ENCODE results near the gene UTP11.

UTP11 gene

DNA sequence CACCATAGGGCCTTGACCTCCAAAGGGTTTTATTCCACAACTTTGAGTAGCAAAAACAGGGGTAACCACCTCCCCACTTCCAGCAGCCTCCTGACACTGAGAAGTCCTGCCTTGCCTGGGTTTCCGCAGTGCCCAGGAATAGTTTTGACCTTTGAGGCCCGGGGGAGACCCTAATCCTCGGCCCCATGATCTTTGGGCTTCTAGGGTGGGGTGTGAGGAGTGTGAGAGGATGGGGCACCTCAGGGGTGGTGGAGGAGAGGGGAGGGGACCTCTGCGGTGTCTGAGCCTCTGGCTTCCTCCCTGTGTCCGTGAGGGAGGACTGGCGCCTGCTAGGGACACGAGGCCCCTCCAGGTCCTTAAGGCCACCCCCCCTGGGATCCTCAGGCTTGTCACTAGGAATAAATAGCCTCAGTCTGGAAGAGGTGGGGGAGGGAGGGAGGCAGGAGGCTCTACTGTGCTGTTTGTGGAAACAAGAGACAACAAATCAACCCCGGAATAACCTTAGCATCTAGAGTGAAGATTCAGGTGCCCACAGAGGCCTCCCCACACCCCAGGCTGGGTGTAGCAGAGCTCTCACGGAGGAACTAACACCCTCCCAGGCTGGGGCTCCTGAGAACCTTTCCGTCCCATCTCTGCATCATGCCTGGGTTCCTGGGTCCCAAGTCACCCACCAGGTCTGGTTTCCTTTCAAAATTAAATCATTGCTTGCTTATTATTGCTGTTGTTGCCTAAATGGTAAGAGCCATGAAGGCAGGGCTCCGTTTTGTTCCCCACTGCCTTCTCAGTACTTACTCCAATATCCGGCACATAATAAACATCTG, 6.3 kb upstream of the UTP11 start:
- TF ChIP-seq ZNF8 (CRISPR knock-in tag; IDR thresholded peaks at IDR 0.05) (no peak), ZNF70 (CRISPR knock-in tag; IDR thresholded peaks at IDR 0.05) (no peak), ARNTL (CRISPR knock-in tag; IDR thresholded peaks at IDR 0.05; ENCODE audit: borderline replicate concordance, low read depth) (no peak), ZNF565 (CRISPR knock-in tag; conservative IDR thresholded peaks at IDR 0.05; ENCODE audit: low read depth) (no peak)
- no peak for ATAC-seq

DNA sequence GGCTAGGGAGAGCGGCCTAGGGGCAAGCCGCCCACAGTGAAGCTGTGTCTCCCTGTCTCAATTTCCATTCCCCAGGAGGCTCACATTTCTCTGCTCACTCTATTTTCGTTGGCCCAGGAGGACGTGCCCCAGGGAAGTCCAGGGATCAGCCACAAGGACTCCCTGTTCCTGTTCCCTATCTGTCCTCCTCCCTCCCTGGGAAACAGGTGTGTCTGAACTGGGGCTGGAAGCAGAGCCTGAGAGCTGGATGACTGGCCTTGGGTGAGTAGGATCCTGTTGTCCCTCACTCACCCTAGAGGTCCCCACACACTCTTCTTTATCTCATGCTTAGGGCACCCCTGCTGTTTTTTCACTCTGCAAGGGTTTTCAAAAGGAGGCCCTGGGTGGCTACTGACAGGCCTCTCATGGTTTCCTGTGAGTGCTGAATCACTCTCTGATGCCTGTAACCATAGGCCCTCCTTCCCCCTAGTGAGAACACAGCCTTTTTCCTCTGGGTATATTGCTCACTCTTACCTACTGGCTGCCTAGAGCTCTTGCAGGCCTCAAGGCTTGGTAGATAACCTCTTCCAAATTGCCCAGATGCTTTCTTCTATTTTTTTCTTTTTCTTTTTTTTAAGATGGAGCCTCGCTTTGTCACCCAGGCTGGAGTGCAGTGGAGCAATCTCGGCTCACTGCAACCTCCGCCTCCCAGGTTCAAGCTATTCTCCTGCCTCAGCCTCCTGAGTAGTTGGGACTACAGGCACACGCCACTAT, 3.3 kb upstream of the UTP11 start:
- ATAC-seq, result no peak
- TF ChIP-seq ESRRG (CRISPR knock-in tag; IDR thresholded peaks at IDR 0.05) (no peak), ZFP30 (CRISPR knock-in tag; IDR thresholded peaks at IDR 0.05) (no peak), ARNTL (CRISPR knock-in tag; IDR thresholded peaks at IDR 0.05; ENCODE audit: borderline replicate concordance, low read depth) (no peak), TOX (CRISPR knock-in tag; IDR thresholded peaks at IDR 0.05; ENCODE audit: borderline replicate concordance) (no peak), ZNF70 (CRISPR knock-in tag; IDR thresholded peaks at IDR 0.05) (no peak), CSDC2 (CRISPR knock-in tag; IDR thresholded peaks at IDR 0.05) (no peak), GLIS3 (CRISPR knock-in tag; IDR thresholded peaks at IDR 0.05) (no peak), ZNF8 (CRISPR knock-in tag; IDR thresholded peaks at IDR 0.05) (no peak), OSR1 (CRISPR knock-in tag; IDR thresholded peaks at IDR 0.05) (no peak), PPARA (CRISPR knock-in tag; IDR thresholded peaks at IDR 0.05; ENCODE audit: borderline replicate concordance) (no peak), ZFP3 (CRISPR knock-in tag; IDR thresholded peaks at IDR 0.05) (no peak), ZC3H10 (CRISPR knock-in tag; IDR thresholded peaks at IDR 0.05) (no peak), BACH2 (CRISPR knock-in tag; IDR thresholded peaks at IDR 0.05; ENCODE audit: borderline replicate concordance) (no peak), RARB (CRISPR knock-in tag; IDR thresholded peaks at IDR 0.05) (no peak), SNAI2 (CRISPR knock-in tag; IDR thresholded peaks at IDR 0.05) (no peak)
- TF ChIP-seq, protein P1, sequence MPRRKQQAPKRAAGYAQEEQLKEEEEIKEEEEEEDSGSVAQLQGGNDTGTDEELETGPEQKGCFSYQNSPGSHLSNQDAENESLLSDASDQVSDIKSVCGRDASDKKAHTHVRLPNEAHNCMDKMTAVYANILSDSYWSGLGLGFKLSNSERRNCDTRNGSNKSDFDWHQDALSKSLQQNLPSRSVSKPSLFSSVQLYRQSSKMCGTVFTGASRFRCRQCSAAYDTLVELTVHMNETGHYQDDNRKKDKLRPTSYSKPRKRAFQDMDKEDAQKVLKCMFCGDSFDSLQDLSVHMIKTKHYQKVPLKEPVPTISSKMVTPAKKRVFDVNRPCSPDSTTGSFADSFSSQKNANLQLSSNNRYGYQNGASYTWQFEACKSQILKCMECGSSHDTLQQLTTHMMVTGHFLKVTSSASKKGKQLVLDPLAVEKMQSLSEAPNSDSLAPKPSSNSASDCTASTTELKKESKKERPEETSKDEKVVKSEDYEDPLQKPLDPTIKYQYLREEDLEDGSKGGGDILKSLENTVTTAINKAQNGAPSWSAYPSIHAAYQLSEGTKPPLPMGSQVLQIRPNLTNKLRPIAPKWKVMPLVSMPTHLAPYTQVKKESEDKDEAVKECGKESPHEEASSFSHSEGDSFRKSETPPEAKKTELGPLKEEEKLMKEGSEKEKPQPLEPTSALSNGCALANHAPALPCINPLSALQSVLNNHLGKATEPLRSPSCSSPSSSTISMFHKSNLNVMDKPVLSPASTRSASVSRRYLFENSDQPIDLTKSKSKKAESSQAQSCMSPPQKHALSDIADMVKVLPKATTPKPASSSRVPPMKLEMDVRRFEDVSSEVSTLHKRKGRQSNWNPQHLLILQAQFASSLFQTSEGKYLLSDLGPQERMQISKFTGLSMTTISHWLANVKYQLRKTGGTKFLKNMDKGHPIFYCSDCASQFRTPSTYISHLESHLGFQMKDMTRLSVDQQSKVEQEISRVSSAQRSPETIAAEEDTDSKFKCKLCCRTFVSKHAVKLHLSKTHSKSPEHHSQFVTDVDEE (CRISPR knock-in tag; IDR thresholded peaks at IDR 0.05), result no peak
- TF ChIP-seq, protein P2, sequence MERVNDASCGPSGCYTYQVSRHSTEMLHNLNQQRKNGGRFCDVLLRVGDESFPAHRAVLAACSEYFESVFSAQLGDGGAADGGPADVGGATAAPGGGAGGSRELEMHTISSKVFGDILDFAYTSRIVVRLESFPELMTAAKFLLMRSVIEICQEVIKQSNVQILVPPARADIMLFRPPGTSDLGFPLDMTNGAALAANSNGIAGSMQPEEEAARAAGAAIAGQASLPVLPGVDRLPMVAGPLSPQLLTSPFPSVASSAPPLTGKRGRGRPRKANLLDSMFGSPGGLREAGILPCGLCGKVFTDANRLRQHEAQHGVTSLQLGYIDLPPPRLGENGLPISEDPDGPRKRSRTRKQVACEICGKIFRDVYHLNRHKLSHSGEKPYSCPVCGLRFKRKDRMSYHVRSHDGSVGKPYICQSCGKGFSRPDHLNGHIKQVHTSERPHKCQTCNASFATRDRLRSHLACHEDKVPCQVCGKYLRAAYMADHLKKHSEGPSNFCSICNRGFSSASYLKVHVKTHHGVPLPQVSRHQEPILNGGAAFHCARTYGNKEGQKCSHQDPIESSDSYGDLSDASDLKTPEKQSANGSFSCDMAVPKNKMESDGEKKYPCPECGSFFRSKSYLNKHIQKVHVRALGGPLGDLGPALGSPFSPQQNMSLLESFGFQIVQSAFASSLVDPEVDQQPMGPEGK (CRISPR knock-in tag; IDR thresholded peaks at IDR 0.05; ENCODE audit: borderline replicate concordance), result no peak
- TF ChIP-seq, protein P3, sequence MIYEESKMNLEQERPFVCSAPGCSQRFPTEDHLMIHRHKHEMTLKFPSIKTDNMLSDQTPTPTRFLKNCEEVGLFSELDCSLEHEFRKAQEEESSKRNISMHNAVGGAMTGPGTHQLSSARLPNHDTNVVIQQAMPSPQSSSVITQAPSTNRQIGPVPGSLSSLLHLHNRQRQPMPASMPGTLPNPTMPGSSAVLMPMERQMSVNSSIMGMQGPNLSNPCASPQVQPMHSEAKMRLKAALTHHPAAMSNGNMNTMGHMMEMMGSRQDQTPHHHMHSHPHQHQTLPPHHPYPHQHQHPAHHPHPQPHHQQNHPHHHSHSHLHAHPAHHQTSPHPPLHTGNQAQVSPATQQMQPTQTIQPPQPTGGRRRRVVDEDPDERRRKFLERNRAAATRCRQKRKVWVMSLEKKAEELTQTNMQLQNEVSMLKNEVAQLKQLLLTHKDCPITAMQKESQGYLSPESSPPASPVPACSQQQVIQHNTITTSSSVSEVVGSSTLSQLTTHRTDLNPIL (CRISPR knock-in tag; IDR thresholded peaks at IDR 0.05; ENCODE audit: low read depth), result no peak
- TF ChIP-seq, protein P4, sequence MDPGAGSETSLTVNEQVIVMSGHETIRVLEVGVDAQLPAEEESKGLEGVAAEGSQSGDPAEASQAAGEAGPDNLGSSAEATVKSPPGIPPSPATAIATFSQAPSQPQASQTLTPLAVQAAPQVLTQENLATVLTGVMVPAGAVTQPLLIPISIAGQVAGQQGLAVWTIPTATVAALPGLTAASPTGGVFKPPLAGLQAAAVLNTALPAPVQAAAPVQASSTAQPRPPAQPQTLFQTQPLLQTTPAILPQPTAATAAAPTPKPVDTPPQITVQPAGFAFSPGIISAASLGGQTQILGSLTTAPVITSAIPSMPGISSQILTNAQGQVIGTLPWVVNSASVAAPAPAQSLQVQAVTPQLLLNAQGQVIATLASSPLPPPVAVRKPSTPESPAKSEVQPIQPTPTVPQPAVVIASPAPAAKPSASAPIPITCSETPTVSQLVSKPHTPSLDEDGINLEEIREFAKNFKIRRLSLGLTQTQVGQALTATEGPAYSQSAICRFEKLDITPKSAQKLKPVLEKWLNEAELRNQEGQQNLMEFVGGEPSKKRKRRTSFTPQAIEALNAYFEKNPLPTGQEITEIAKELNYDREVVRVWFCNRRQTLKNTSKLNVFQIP (CRISPR knock-in tag; IDR thresholded peaks at IDR 0.05; ENCODE audit: borderline replicate concordance, low read depth), result no peak
- TF ChIP-seq, protein P5, sequence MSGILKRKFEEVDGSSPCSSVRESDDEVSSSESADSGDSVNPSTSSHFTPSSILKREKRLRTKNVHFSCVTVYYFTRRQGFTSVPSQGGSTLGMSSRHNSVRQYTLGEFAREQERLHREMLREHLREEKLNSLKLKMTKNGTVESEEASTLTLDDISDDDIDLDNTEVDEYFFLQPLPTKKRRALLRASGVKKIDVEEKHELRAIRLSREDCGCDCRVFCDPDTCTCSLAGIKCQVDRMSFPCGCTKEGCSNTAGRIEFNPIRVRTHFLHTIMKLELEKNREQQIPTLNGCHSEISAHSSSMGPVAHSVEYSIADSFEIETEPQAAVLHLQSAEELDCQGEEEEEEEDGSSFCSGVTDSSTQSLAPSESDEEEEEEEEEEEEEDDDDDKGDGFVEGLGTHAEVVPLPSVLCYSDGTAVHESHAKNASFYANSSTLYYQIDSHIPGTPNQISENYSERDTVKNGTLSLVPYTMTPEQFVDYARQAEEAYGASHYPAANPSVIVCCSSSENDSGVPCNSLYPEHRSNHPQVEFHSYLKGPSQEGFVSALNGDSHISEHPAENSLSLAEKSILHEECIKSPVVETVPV (CRISPR knock-in tag; IDR thresholded peaks at IDR 0.05), result no peak
